ENCODE measurements around the gene PPIF. TPM values are rescaled to one million over a fixed set of nuclear protein-coding genes. Genes with fewer than 3 reads are reported as not detected.

PPIF gene
- total and polyA plus RNA-seq, 2 of the 4 experiments (the other 2 are of a cell fraction) = 29.2 to 130 TPM

DNA sequence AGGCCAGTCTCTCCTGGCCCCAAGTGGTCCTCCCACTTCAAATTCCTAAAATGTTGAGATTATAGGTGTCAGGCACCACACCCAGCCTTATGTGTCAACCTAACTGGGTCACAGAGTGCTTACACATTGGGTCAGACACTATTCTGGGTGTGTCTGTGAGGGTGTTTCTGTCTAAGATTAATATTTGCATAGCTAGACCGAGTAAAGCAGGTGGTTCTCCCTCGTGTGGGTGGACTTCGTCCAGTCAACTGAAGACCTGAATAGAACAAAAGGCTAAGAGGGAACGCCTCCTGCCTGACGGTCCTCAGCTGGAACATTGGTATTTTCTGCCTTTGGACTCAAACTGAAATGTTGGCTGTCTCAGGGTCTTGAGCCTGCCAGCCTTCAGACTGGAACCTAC lies 11.5 kb downstream of the PPIF start:
- Histone ChIP-seq H3K4ac (ENCODE audit: low read depth, low read length) (no peak overlapping the region), H4K5ac (ENCODE audit: low read depth, low read length) (no peak overlapping the region), H2BK15ac (ENCODE audit: low read depth, low read length) (no peak overlapping the region), H3K9ac (ENCODE audit: low read depth, low read length) (no peak overlapping the region), H3K36me3 (ENCODE audit: control insufficient read depth, insufficient read depth, low read length) (peaks cover 22% of the 10 kb centered on the region), H4K20me1 (ENCODE audit: insufficient read depth, low read length) (peaks cover 15% of the 10 kb centered on the region), H3K4me3 (ENCODE audit: insufficient read depth, low read depth, low read length) (no peak overlapping the region), H3K9me1 (ENCODE audit: insufficient read depth, low read length) (peaks cover 2% of the 10 kb centered on the region), H3K27me3 (ENCODE audit: control insufficient read depth, insufficient read depth, low read length) (no peaks in the 10 kb centered on the region), H3K4me2 (ENCODE audit: low read depth, low read length) (no peak overlapping the region), H2BK20ac (ENCODE audit: low read depth, low read length) (no peak overlapping the region), H4K8ac (ENCODE audit: low read depth in 2 of 2, low read length in 2 of 2) (no peak overlapping the region), H4K91ac (ENCODE audit: insufficient read depth, low read depth, low read length) (no peak overlapping the region), H3K9me3 (ENCODE audit: control insufficient read depth, insufficient read depth, low read length) (no peaks in the 10 kb centered on the region), H3K79me1 (ENCODE audit: low read depth in 1 of 2, low read length in 2 of 2) (peaks cover 0 to 25% of the 10 kb centered on the region in 2 experiments; a peak in 2 of 4 replicates), H3K27ac (ENCODE audit: insufficient read depth, low read length) (no peak overlapping the region), H2AK5ac (ENCODE audit: low read depth, low read length) (no peak overlapping the region), H3K4me1 (ENCODE audit: control insufficient read depth, insufficient read depth, low read length) (no peaks in the 10 kb centered on the region), H3K18ac (ENCODE audit: low read depth, low read length) (no peak overlapping the region), H3K14ac (replicated peaks; ENCODE audit: low read depth, low read length) (no peak overlapping the region), H2AFZ (replicated peaks; ENCODE audit: low read length, poor library complexity) (no peak overlapping the region), H2BK120ac (ENCODE audit: low read depth, low read length) (no peak overlapping the region), H3K23ac (ENCODE audit: low read depth, low read length) (no peak overlapping the region), H2BK5ac (ENCODE audit: low read depth, low read length, poor library complexity, severe bottlenecking) (no peak overlapping the region), H3K56ac (ENCODE audit: extremely low read depth, insufficient read depth, low read length) (no peak overlapping the region), H2AK9ac (replicated peaks; ENCODE audit: low read depth, low read length, poor library complexity) (no peak overlapping the region)
- ChIA-PET POLR2A (ENCODE audit: unreplicated experiment) (no interaction called here), CTCF (no interaction called here)
- in situ Hi-C loops (cut with MboI; ENCODE audit: low sequenced_read_pairs) = no loop called here
- TF ChIP-seq RCOR1 (IDR thresholded peaks at IDR 0.05; ENCODE audit: insufficient replicate concordance, low read length) (no peak), NFE2L2 (IDR thresholded peaks at IDR 0.05; ENCODE audit: low read depth, low read length) (no peak), FOS (IDR thresholded peaks at IDR 0.05; ENCODE audit: low read depth, low read length) (no peak), POLR2A (IDR thresholded peaks at IDR 0.05; ENCODE audit: low read depth, low read length) (no peak), MAZ (IDR thresholded peaks at IDR 0.05; ENCODE audit: borderline replicate concordance, low read depth, low read length) (no peak), RFX5 (IDR thresholded peaks at IDR 0.05; ENCODE audit: low read depth, low read length) (no peak), MXI1 (IDR thresholded peaks at IDR 0.05; ENCODE audit: borderline replicate concordance, low read depth, low read length) (no peak), BHLHE40 (IDR thresholded peaks at IDR 0.05; ENCODE audit: low read depth, low read length) (no peak), SMC3 (IDR thresholded peaks at IDR 0.05; ENCODE audit: low read depth, low read length) (no peak), RAD21 (IDR thresholded peaks at IDR 0.05; ENCODE audit: low read length) (no peak), MAFK (IDR thresholded peaks at IDR 0.05; ENCODE audit: low read depth, low read length) (no peak), CHD1 (IDR thresholded peaks at IDR 0.05; ENCODE audit: low read depth, low read length) (no peak), CEBPB (IDR thresholded peaks at IDR 0.05; ENCODE audit: low read depth, low read length) (no peak)
- TF ChIP-seq, protein P1, sequence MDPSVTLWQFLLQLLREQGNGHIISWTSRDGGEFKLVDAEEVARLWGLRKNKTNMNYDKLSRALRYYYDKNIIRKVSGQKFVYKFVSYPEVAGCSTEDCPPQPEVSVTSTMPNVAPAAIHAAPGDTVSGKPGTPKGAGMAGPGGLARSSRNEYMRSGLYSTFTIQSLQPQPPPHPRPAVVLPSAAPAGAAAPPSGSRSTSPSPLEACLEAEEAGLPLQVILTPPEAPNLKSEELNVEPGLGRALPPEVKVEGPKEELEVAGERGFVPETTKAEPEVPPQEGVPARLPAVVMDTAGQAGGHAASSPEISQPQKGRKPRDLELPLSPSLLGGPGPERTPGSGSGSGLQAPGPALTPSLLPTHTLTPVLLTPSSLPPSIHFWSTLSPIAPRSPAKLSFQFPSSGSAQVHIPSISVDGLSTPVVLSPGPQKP (IDR thresholded peaks at IDR 0.05; ENCODE audit: borderline replicate concordance, low read depth, low read length) = no peak
- TF ChIP-seq, protein P2, sequence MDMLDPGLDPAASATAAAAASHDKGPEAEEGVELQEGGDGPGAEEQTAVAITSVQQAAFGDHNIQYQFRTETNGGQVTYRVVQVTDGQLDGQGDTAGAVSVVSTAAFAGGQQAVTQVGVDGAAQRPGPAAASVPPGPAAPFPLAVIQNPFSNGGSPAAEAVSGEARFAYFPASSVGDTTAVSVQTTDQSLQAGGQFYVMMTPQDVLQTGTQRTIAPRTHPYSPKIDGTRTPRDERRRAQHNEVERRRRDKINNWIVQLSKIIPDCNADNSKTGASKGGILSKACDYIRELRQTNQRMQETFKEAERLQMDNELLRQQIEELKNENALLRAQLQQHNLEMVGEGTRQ (IDR thresholded peaks at IDR 0.05; ENCODE audit: low read depth, low read length) = no peak
- TF ChIP-seq, protein P3, sequence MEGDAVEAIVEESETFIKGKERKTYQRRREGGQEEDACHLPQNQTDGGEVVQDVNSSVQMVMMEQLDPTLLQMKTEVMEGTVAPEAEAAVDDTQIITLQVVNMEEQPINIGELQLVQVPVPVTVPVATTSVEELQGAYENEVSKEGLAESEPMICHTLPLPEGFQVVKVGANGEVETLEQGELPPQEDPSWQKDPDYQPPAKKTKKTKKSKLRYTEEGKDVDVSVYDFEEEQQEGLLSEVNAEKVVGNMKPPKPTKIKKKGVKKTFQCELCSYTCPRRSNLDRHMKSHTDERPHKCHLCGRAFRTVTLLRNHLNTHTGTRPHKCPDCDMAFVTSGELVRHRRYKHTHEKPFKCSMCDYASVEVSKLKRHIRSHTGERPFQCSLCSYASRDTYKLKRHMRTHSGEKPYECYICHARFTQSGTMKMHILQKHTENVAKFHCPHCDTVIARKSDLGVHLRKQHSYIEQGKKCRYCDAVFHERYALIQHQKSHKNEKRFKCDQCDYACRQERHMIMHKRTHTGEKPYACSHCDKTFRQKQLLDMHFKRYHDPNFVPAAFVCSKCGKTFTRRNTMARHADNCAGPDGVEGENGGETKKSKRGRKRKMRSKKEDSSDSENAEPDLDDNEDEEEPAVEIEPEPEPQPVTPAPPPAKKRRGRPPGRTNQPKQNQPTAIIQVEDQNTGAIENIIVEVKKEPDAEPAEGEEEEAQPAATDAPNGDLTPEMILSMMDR (conservative IDR thresholded peaks at IDR 0.05; ENCODE audit: low read depth, low read length) = no peak
- ATAC-seq (ENCODE audit: low read depth) = no peak
- BruUV-seq (replicated peaks) = no TSS peak
- no peak for DNase-seq
- intact Hi-C loops (cut with micrococcal nuclease) = no loop called here
- WGBS, 2 experiments (ENCODE audit: extremely low coverage in 2 of 2, insufficient read length in 1 of 2) = 87% methylated on average over 5 of the region's 5 CpGs; no CpG with 5 or more reads in 1 of the 2 experiments
- dilution Hi-C loops (cut with HindIII; ENCODE audit: low sequenced_read_pairs, unreplicated experiment) = no loop called here
